ENCODE data around the gene DRD2. TPM values are rescaled to one million over a fixed set of nuclear protein-coding genes. Genes with fewer than 3 reads are reported as not detected.

Gene DRD2
- total RNA-seq, 1 donor from 2014 or later = not detected

GRCh38 chr11:113410414-113411135 is 64.6 kb downstream of the DRD2 start:
- Mint-ChIP-seq H3K36me3 (ENCODE audit: low read depth) (no peaks in the 10 kb centered on the region), H3K4me3 (no peak overlapping the region), H3K27ac (no peak overlapping the region), H3K9me3 (no peaks in the 10 kb centered on the region), H3K27me3 (no peaks in the 10 kb centered on the region), H3K4me1 (no peaks in the 10 kb centered on the region)
- no peak for DNase-seq
- intact Hi-C loops (cut with micrococcal nuclease) = no loop called here

- no peak overlapping the region for H3K4me3 Mint-ChIP-seq
- no peaks in the 10 kb centered on the region for H3K27me3 Mint-ChIP-seq
- H3K27ac Mint-ChIP-seq = no peak overlapping the region
- intact Hi-C loops (cut with micrococcal nuclease) = no loop called here
- H3K4me1 Mint-ChIP-seq = no peaks in the 10 kb centered on the region
- no peaks in the 10 kb centered on the region for H3K36me3 Mint-ChIP-seq (ENCODE audit: low read depth)
- H3K9me3 Mint-ChIP-seq = no peaks in the 10 kb centered on the region
- no peak for DNase-seq
Observed at GRCh38 chr11:113409526-113409925, 65.7 kb downstream of the DRD2 start.

- intact Hi-C loops (cut with micrococcal nuclease) = no loop called here
- no peaks in the 10 kb centered on the region for H3K27me3 Mint-ChIP-seq
- no peaks in the 10 kb centered on the region for H3K9me3 Mint-ChIP-seq
- DNase-seq = no peak
- H3K36me3 Mint-ChIP-seq (ENCODE audit: low read depth) = no peaks in the 10 kb centered on the region
- no peak overlapping the region for H3K4me3 Mint-ChIP-seq
- H3K4me1 Mint-ChIP-seq = no peaks in the 10 kb centered on the region
- H3K27ac Mint-ChIP-seq = no peak overlapping the region
Observed at GRCh38 chr11:113408887-113409286, 66.3 kb downstream of the DRD2 start.

- no peaks in the 10 kb centered on the region for H3K4me1 Mint-ChIP-seq
- no peak overlapping the region for H3K4me3 Mint-ChIP-seq
- no peaks in the 10 kb centered on the region for H3K36me3 Mint-ChIP-seq (ENCODE audit: low read depth)
- no peaks in the 10 kb centered on the region for H3K9me3 Mint-ChIP-seq
- no peak for DNase-seq
- H3K27me3 Mint-ChIP-seq = no peaks in the 10 kb centered on the region
- intact Hi-C loops (cut with micrococcal nuclease) = no loop called here
- no peak overlapping the region for H3K27ac Mint-ChIP-seq
Observed at GRCh38 chr11:113408206-113408605, 67.0 kb downstream of the DRD2 start.

- Mint-ChIP-seq H3K4me1 (no peaks in the 10 kb centered on the region), H3K4me3 (no peak overlapping the region), H3K36me3 (ENCODE audit: low read depth) (no peaks in the 10 kb centered on the region), H3K9me3 (no peaks in the 10 kb centered on the region), H3K27me3 (no peaks in the 10 kb centered on the region), H3K27ac (no peak overlapping the region)
- intact Hi-C loops (cut with micrococcal nuclease) = no loop called here
- no peak for DNase-seq
Observed at GRCh38 chr11:113407163-113407562, 68.0 kb downstream of the DRD2 start.

GRCh38 chr11:113405724-113406478 is 69.3 kb downstream of the DRD2 start:
- Mint-ChIP-seq H3K4me1 (no peaks in the 10 kb centered on the region), H3K9me3 (no peaks in the 10 kb centered on the region), H3K27ac (no peak overlapping the region), H3K4me3 (no peak overlapping the region), H3K27me3 (no peaks in the 10 kb centered on the region), H3K36me3 (ENCODE audit: low read depth) (no peaks in the 10 kb centered on the region)
- intact Hi-C loops (cut with micrococcal nuclease) = no loop called here
- DNase-seq = no peak

GRCh38 chr11:113404859-113405430 is 70.3 kb downstream of the DRD2 start:
- no peak overlapping the region for H3K27ac Mint-ChIP-seq

GRCh38 chr11:113401718-113402117 is 73.5 kb downstream of the DRD2 start:
- intact Hi-C loops (cut with micrococcal nuclease) = no loop called here
- H3K27ac Mint-ChIP-seq = no peak overlapping the region
- H3K27me3 Mint-ChIP-seq = no peaks in the 10 kb centered on the region

More at GRCh38 chr11:113404859-113405430, 70.3 kb downstream of the DRD2 start:
- Mint-ChIP-seq H3K27me3 (no peaks in the 10 kb centered on the region), H3K9me3 (no peaks in the 10 kb centered on the region), H3K4me3 (no peak overlapping the region), H3K4me1 (no peaks in the 10 kb centered on the region), H3K36me3 (ENCODE audit: low read depth) (no peaks in the 10 kb centered on the region)
- no peak for DNase-seq
- intact Hi-C loops (cut with micrococcal nuclease) = no loop called here

GRCh38 chr11:113400631-113401230 is 74.5 kb downstream of the DRD2 start:
- H3K27me3 Mint-ChIP-seq = no peaks in the 10 kb centered on the region
- H3K4me3 Mint-ChIP-seq = no peak overlapping the region
- DNase-seq = no peak
- no peak overlapping the region for H3K27ac Mint-ChIP-seq
- no peaks in the 10 kb centered on the region for H3K36me3 Mint-ChIP-seq (ENCODE audit: low read depth)
- H3K9me3 Mint-ChIP-seq = no peaks in the 10 kb centered on the region
- intact Hi-C loops (cut with micrococcal nuclease) = no loop called here
- no peaks in the 10 kb centered on the region for H3K4me1 Mint-ChIP-seq

More at GRCh38 chr11:113401718-113402117, 73.5 kb downstream of the DRD2 start:
- DNase-seq = no peak
- H3K4me1 Mint-ChIP-seq = no peaks in the 10 kb centered on the region
- no peaks in the 10 kb centered on the region for H3K36me3 Mint-ChIP-seq (ENCODE audit: low read depth)
- no peak overlapping the region for H3K4me3 Mint-ChIP-seq
- no peaks in the 10 kb centered on the region for H3K9me3 Mint-ChIP-seq

GRCh38 chr11:113398669-113399430 is 76.3 kb downstream of the DRD2 start:
- DNase-seq = no peak
- Mint-ChIP-seq H3K36me3 (ENCODE audit: low read depth) (no peaks in the 10 kb centered on the region), H3K27me3 (no peaks in the 10 kb centered on the region), H3K4me3 (no peak overlapping the region), H3K4me1 (no peaks in the 10 kb centered on the region), H3K27ac (no peak overlapping the region), H3K9me3 (no peaks in the 10 kb centered on the region)
- intact Hi-C loops (cut with micrococcal nuclease) = no loop called here

- Mint-ChIP-seq H3K9me3 (no peaks in the 10 kb centered on the region), H3K4me1 (no peaks in the 10 kb centered on the region), H3K27me3 (peaks cover 2% of the 10 kb centered on the region), H3K4me3 (no peak overlapping the region), H3K27ac (no peak overlapping the region), H3K36me3 (ENCODE audit: low read depth) (no peaks in the 10 kb centered on the region)
- no peak for DNase-seq
- intact Hi-C loops (cut with micrococcal nuclease) = no loop called here
Observed at GRCh38 chr11:113397821-113398220, 77.4 kb downstream of the DRD2 start.

- no peak for DNase-seq
- Mint-ChIP-seq H3K36me3 (ENCODE audit: low read depth) (no peaks in the 10 kb centered on the region), H3K9me3 (no peaks in the 10 kb centered on the region), H3K27me3 (peaks cover 2% of the 10 kb centered on the region), H3K4me3 (no peak overlapping the region), H3K4me1 (no peaks in the 10 kb centered on the region), H3K27ac (no peak overlapping the region)
- intact Hi-C loops (cut with micrococcal nuclease) = no loop called here
Observed at GRCh38 chr11:113397212-113397611, 78.0 kb downstream of the DRD2 start.

GRCh38 chr11:113396690-113397089 is 78.5 kb downstream of the DRD2 start:
- H3K4me1 Mint-ChIP-seq = no peaks in the 10 kb centered on the region

More at GRCh38 chr11:113396690-113397089, 78.5 kb downstream of the DRD2 start:
- H3K36me3 Mint-ChIP-seq (ENCODE audit: low read depth) = no peaks in the 10 kb centered on the region
- no peak for DNase-seq
- H3K27me3 Mint-ChIP-seq = peaks cover 2% of the 10 kb centered on the region
- intact Hi-C loops (cut with micrococcal nuclease) = no loop called here
- H3K9me3 Mint-ChIP-seq = no peaks in the 10 kb centered on the region
- no peak overlapping the region for H3K4me3 Mint-ChIP-seq
- no peak overlapping the region for H3K27ac Mint-ChIP-seq
